ENCODE results near the gene MSI2.

- TF ChIP-seq MAX (IDR thresholded peaks at IDR 0.05): no peak
- no peak for TF ChIP-seq EP300 (IDR thresholded peaks at IDR 0.05; ENCODE audit: borderline replicate concordance)
- no peak for TF ChIP-seq RAD21 (IDR thresholded peaks at IDR 0.05; ENCODE audit: low read depth)
- no peak for TF ChIP-seq REST (IDR thresholded peaks at IDR 0.05; ENCODE audit: low read depth)
Observed at GRCh38 chr17:57516290-57517230, 260.2 kb downstream of the MSI2 start.

All from Ishikawa (cell line).